Aorta (tissue), 5 donors: ENCODE data around the gene UNKL. TPM values are rescaled to one million over a fixed set of nuclear protein-coding genes. Genes with fewer than 3 reads are reported as not detected.

Experiments used
- ATAC-seq: fragments of 200-7000 bp; cut with Tn5 transposase; one replicate; pipeline ENCODE4 v1.9.1; 2022; ENCODE audit warnings: moderate library complexity; ENCODE audit not compliant: low FRiP score
- DNase-seq, 2 donors: peaks; one replicate each; pipeline ENCODE4 v3.0.0-alpha.2; 2020
- H3K27ac ChIP-seq, 2 donors: one replicate each; pipeline ENCODE4 v1.5.1; 2013; ENCODE audit warnings: low read length in 2 of 2, mild to moderate bottlenecking in 2 of 2, moderate library complexity in 2 of 2, control low read depth in 1 of 2, inconsistent platforms in 1 of 2, low read depth in 1 of 2
- H3K27me3 ChIP-seq, 2 donors: one replicate each; pipeline ENCODE4 v1.6.1; 2013; ENCODE audit warnings: control low read depth in 1 of 2, low read length in 1 of 2, mild to moderate bottlenecking in 1 of 2, moderate library complexity in 1 of 2; ENCODE audit not compliant: insufficient read depth in 2 of 2, control insufficient read depth in 1 of 2
- H3K36me3 ChIP-seq, 2 donors: one replicate each; pipeline ENCODE4 v1.6.1; 2013; ENCODE audit warnings: control low read depth in 1 of 2, low read length in 1 of 2, mild to moderate bottlenecking in 1 of 2; ENCODE audit not compliant: insufficient read depth in 2 of 2, control insufficient read depth in 1 of 2
- H3K4me1 ChIP-seq, 2 donors: one replicate each; pipeline ENCODE4 v1.6.1; 2013; ENCODE audit warnings: low read length in 2 of 2, control low read depth in 1 of 2, mild to moderate bottlenecking in 1 of 2, moderate library complexity in 1 of 2; ENCODE audit not compliant: insufficient read depth in 2 of 2, control insufficient read depth in 1 of 2
- H3K4me3 ChIP-seq, 2 donors: one replicate each; pipeline ENCODE4 v1.5.1; 2013; ENCODE audit warnings: low read length in 2 of 2, control low read depth in 1 of 2, mild to moderate bottlenecking in 1 of 2
- H3K9me3 ChIP-seq: one replicate; pipeline ENCODE4 v1.6.1; 2013; ENCODE audit warnings: mild to moderate bottlenecking, low read length; ENCODE audit not compliant: control insufficient read depth
- WGBS, 2 donors: extraction: QIAGEN DNeasy Blood & Tissue Kit; methylation state at CpG; one replicate each; pipeline ENCODE4 v1.1.7; 2013; 5-methylcytosine and 5-hydroxymethylcytosine counted together
- intact Hi-C, 2 donors: fragments of 100-400 bp; cut with DNase I; formaldehyde crosslinking; loops; one replicate each; pipeline versions ENCODE4 v1.14.2 to v1.15.0; 2022
- polyA plus RNA-seq, 2 donors: library from polyadenylated mRNA; stranded (reverse); fragments of 200-250 nt; gene quantifications; one replicate each; pipeline ENCODE4 v1.2.3, GENCODE V29; 2013
- total RNA-seq, 2 donors: library from RNA; stranded (reverse); fragmentation: NEBNext Ultra II Directional; extraction: Animal tissue kit (Norgen Biotek cat#: 25700); gene quantifications; one replicate each; pipeline ENCODE4 v1.2.1, GENCODE V29; 2021
- donor health status: healthy with polysubstance abuse.
- donor health status: Bipolar disorder and iron deficiency.
- donor health status: DM: no; HTN: no; CAD: no.
- donor health status: DM: no; HTN: no; CAD: no.
- donor health status: DM: yes; HTN: yes; CAD: no.

Gene UNKL
- total and polyA plus RNA-seq, 4 donors = 8.8 to 34.6 (median 22.6) TPM

DNA sequence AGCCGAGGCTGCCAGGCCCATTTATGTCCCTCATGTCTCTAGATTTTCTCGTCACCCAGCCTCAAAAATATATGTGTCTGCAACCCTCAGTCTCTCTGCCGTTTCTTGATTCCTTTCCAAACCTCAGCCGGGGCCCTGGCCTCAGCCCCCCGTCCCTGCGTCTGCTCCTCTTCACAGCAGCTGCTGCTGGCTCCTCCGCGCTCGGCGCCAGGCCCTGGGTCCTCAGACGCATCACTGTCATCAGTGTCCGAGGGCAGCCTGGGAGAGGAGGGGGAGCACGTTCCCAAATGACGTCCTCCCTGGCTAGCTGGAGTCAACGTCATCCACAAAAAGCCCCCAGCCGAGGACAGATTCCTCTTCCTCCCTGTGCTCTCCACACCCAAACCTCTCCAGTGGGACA, 65.2 kb downstream of the UNKL start:
- ATAC-seq (no peak), DNase-seq (no peak)
- Histone ChIP-seq H3K9me3 (no peaks in the 10 kb centered on the region), H3K27me3 (no peaks in the 10 kb centered on the region), H3K36me3 (no peaks in the 10 kb centered on the region), H3K4me3 (no peak overlapping the region), H3K4me1 (no peaks in the 10 kb centered on the region), H3K27ac (no peak overlapping the region)
- 83% methylated on average over 16 of the region's 16 CpGs for WGBS, 2 donors
- intact Hi-C loops = no loop called here

- H3K9me3 ChIP-seq = no peaks in the 10 kb centered on the region
- H3K4me1 ChIP-seq = no peaks in the 10 kb centered on the region
- intact Hi-C loops = no loop called here
- H3K27me3 ChIP-seq = no peaks in the 10 kb centered on the region
- H3K27ac ChIP-seq = no peak overlapping the region
- no peaks in the 10 kb centered on the region for H3K36me3 ChIP-seq
- no peak overlapping the region for H3K4me3 ChIP-seq
- 78 to 83% methylated on average over 14 of the region's 14 CpGs for WGBS, 2 donors
- DNase-seq (no peak), ATAC-seq (no peak)
Observed at GRCh38 chr16:1348926-1349325, 65.6 kb downstream of the UNKL start.

DNA sequence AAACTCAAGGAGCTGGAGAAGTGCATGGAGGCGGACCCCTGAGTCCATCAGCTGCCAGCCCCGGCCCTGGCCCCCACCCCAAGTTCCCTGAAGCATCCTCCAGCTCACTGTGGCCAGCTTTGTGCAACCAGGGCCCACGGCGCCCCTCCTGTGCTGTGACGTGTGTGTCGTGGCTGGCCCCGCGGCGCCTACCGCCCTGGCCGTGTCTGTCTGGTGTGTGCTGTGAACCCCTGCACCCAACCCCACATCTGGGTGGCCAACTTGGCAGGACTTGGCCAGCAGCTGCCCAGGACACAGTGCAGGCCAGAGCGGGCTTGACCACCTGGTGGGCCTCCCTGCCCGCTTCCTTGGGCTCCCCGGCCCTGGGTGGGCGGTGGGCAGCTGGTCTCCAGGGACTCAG, 66.1 kb downstream of the UNKL start:
- no peak overlapping the region for H3K27ac ChIP-seq
- H3K4me3 ChIP-seq = no peak overlapping the region
- intact Hi-C loops = no loop called here
- 92 to 93% methylated on average over 15 of the region's 15 CpGs for WGBS, 2 donors
- no peak for DNase-seq
- H3K4me1 ChIP-seq = no peaks in the 10 kb centered on the region
- no peaks in the 10 kb centered on the region for H3K9me3 ChIP-seq
- no peaks in the 10 kb centered on the region for H3K36me3 ChIP-seq
- no peaks in the 10 kb centered on the region for H3K27me3 ChIP-seq
- no peak for ATAC-seq

DNA sequence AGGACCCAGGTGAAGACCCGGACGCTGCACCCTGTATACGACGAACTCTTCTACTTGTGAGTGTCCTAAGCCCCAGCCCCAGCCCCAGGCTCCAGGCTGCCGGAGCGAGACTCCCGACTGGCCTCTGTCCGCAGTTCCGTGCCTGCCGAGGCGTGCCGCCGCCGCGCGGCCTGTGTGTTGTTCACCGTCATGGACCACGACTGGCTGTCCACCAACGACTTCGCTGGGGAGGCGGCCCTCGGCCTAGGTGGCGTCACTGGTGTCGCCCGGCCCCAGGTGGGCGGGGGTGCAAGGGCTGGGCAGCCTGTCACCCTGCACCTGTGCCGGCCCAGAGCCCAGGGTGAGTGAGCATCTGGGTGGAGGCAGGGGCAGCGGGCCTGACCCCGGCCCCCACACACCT, 66.5 kb downstream of the UNKL start:
- 89 to 91% methylated on average over 29 of the region's 29 CpGs for WGBS, 2 donors
- Histone ChIP-seq H3K27me3 (no peaks in the 10 kb centered on the region), H3K9me3 (no peaks in the 10 kb centered on the region), H3K27ac (no peak overlapping the region), H3K4me1 (no peaks in the 10 kb centered on the region), H3K36me3 (no peaks in the 10 kb centered on the region), H3K4me3 (no peak overlapping the region)
- DNase-seq (no peak), ATAC-seq (no peak)
- intact Hi-C loops = no loop called here

- no peak overlapping the region for H3K4me3 ChIP-seq
- no peaks in the 10 kb centered on the region for H3K4me1 ChIP-seq
- H3K27ac ChIP-seq = no peak overlapping the region
- no peaks in the 10 kb centered on the region for H3K27me3 ChIP-seq
- ATAC-seq (no peak), DNase-seq (no peak)
- WGBS, 2 donors = 89 to 91% methylated on average over 31 of the region's 31 CpGs
- H3K36me3 ChIP-seq = no peaks in the 10 kb centered on the region
- no peaks in the 10 kb centered on the region for H3K9me3 ChIP-seq
- intact Hi-C loops = no loop called here
Observed at GRCh38 chr16:1347286-1347855, 67.1 kb downstream of the UNKL start.

DNA sequence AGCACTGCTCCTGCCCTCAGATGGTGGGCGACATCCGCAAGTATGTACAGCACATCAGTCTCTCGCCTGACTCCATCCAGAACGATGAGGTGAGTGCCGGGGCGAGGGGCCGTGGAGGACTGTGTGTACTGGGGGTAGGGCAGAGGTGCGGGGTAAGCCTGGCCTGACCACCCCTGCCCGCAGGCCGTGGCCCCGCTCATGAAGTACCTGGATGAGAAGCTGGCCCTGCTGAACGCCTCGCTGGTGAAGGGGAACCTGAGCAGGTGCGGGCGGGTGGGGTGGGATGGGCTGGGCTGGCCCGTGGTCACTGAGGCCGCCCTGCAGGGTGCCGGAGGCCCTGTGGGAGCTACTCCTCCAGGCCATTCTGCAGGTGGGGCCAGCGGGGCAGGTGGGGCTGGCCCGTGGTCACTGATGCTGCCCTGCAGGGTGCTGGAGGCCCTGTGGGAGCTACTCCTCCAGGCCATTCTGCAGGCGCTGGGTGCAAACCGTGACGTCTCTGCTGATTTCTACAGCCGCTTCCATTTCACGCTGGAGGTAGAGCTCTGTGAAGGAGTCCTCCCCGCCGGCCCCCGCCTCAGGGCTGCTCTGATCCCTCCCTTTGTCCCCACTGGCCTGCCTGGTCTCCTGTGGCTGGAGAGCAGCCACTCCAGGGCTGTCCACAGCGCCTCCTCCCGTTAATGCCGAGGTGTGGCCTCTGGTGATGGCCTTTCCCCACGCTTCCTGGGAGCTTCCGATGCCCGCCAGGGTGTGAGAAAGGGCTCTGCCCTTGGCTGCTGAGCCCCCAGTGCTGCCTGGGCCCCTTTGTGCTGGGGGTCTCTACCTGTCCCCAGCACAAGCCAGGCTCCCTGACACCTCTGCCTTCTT, 67.8 kb downstream of the UNKL start:
- DNase-seq (no peak), ATAC-seq (no peak)
- H3K36me3 ChIP-seq = no peaks in the 10 kb centered on the region
- 72 to 78% methylated on average over 34 of the region's 34 CpGs for WGBS, 2 donors
- H3K27ac ChIP-seq = no peak overlapping the region
- H3K4me3 ChIP-seq = no peak overlapping the region
- H3K4me1 ChIP-seq = no peaks in the 10 kb centered on the region
- intact Hi-C loops = no loop called here
- H3K9me3 ChIP-seq = no peaks in the 10 kb centered on the region
- no peaks in the 10 kb centered on the region for H3K27me3 ChIP-seq

DNA sequence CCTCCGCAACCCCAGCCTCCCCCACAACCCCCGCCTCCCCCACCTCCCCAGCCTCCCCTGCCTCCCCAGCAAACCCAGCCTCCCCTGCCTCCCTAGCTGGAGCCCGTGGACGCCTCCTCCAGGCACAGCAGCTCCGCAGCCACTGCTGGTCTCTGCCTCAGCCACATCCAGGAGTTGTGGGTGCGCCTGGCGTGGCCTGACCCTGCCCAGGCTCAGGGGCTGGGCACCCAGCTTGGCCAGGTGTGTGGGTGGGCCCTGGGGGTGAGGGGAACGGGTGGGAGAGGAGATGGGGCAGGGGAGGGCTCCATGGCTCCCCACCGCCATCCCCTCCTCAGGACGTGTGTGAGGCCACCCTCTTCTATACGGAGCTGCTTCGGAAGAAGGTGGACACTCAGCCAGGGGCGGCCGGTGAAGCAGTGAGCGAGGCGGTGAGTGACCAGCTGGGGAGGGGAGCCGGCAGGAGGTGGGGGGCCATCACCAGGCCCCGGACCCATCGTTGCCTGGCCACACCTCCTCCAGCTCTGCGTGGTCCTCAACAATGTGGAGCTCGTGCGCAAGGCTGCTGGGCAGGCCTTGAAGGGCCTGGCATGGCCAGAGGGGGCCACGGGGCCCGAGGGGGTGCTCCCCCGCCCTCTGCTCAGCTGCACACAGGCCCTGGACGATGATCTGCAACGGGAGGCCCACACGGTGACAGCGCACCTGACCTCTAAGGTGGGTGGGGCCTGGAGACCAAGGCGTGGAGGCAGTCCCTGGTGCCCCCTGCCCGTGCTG, 68.7 kb downstream of the UNKL start:
- 72 to 76% methylated on average over 28 to 31 of the region's 31 CpGs for whole genome bisulfite sequencing, 2 donors
- no peaks in the 10 kb centered on the region for H3K4me1 ChIP-seq
- H3K27me3 ChIP-seq = no peaks in the 10 kb centered on the region
- ATAC-seq = no peak
- no peak overlapping the region for H3K4me3 ChIP-seq
- no peaks in the 10 kb centered on the region for H3K36me3 ChIP-seq
- no peaks in the 10 kb centered on the region for H3K9me3 ChIP-seq
- intact Hi-C loops = no loop called here
- no peak overlapping the region for H3K27ac ChIP-seq
- no peak for DNase-seq

DNA sequence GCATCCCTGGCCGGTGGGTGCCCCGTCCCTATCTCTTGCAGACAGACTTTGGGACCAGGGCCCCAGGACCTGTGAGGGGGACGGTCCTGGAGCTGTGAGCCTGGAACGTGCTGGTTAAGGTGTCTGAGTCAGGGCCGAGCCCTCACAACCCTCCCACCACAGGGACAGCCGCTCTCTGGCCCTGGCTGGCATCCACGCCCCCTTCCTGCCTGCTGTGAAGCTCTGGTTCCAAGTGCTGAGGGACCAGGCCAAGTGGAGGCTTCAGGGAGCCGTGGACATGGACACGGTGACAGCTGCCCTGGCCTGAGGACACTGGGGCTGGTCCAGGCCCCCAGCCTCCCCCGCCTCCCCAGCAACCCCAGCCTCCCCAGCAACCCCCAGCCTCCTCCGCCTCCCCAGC, 69.4 kb downstream of the UNKL start:
- H3K9me3 ChIP-seq = no peaks in the 10 kb centered on the region
- no peaks in the 10 kb centered on the region for H3K4me1 ChIP-seq
- intact Hi-C loops = no loop called here
- DNase-seq (no peak), ATAC-seq (no peak)
- no peaks in the 10 kb centered on the region for H3K27me3 ChIP-seq
- no peaks in the 10 kb centered on the region for H3K36me3 ChIP-seq
- no peak overlapping the region for H3K27ac ChIP-seq
- WGBS, 2 donors = 58 to 65% methylated on average over 9 to 11 of the region's 11 CpGs
- no peak overlapping the region for H3K4me3 ChIP-seq
